OCI-LY3 (cell line): Measurements from ENCODE around the gene SESTD1.
"Not testable (repeated sequence)": the region's sequence is repeated elsewhere in the genome, so short reads cannot be mapped to it uniquely, and the experiment has no call there.

Experiments
- H2AFZ ChIP-seq: fragments of 200-600, 300-600 bp; shearing (Covaris generic); 2 replicates; pipeline ENCODE4 v1.6.0; 2014; ENCODE audit warnings: antibody characterized with exemption, low read depth, low read length
- H3K27ac ChIP-seq: fragments of 200-600, 300-600 bp; sonication (generic); 2 replicates; pipeline ENCODE4 v1.5.1; 2014; ENCODE audit warnings: mild to moderate bottlenecking, low read length, moderate library complexity, mixed read lengths
- H3K27me3 ChIP-seq: fragments of 200-600, 300-600 bp; sonication (generic); 2 replicates; pipeline ENCODE4 v1.6.1; 2014; ENCODE audit warnings: low read depth, low read length, mixed read lengths
- H3K36me3 ChIP-seq: fragments of 200-600, 300-600 bp; sonication (generic); replicated peaks from 2 replicates; pipeline ENCODE3; 2014; ENCODE audit warnings: low read depth, low read length, mixed read lengths
- H3K4me1 ChIP-seq: fragments of 300-600, 200-600 bp; sonication (generic); 2 replicates; pipeline ENCODE4 v1.6.1; 2014; ENCODE audit warnings: low read length, mixed read lengths
- H3K4me2 ChIP-seq: fragments of 200-600, 300-600 bp; sonication (generic); 2 replicates; pipeline ENCODE4 v1.6.1; 2014; ENCODE audit warnings: low read length, mixed read lengths
- H3K4me3 ChIP-seq: fragments of 300-600, 200-600 bp; sonication (generic); 2 replicates; pipeline ENCODE4 v1.5.1; 2014; ENCODE audit warnings: antibody characterized with exemption, mild to moderate bottlenecking, low read length, moderate library complexity
- H3K79me2 ChIP-seq: fragments of 300-600, 200-600 bp; shearing (Covaris generic); 2 replicates; pipeline ENCODE4 v1.6.1; 2014; ENCODE audit warnings: mild to moderate bottlenecking, low read length, mixed read lengths
- H3K9ac ChIP-seq: fragments of 300-600, 200-600 bp; shearing (Covaris generic); 2 replicates; pipeline ENCODE4 v1.6.0; 2014; ENCODE audit warnings: mild to moderate bottlenecking, low read length, moderate library complexity
- H3K9me3 ChIP-seq: fragments of 200-600, 300-600 bp; shearing (Covaris generic); 2 replicates; pipeline ENCODE4 v1.6.1; 2014; ENCODE audit warnings: low read length, mixed read lengths; ENCODE audit not compliant: insufficient read depth
- H4K20me1 ChIP-seq: fragments of 200-600, 300-600 bp; sonication (generic); 2 replicates; pipeline ENCODE4 v1.6.1; 2016; ENCODE audit warnings: low read length, mixed read lengths; ENCODE audit not compliant: insufficient read depth
- EZH2phosphoT487 ChIP-seq: fragments of 200-600 bp; shearing (Covaris generic); IDR thresholded peaks from 2 replicates; pipeline ENCODE4 v1.6.1; 2018; ENCODE audit warnings: antibody characterized with exemption, mixed run types, low read depth
- TF ChIP-seq, protein P1 (sequence below): fragments of 200-600, 300-600 bp; sonication (generic); IDR thresholded peaks from 2 replicates; pipeline ENCODE4 v1.5.1; 2014; ENCODE audit warnings: antibody characterized with exemption, low read length, low read depth

The SESTD1 gene

DNA sequence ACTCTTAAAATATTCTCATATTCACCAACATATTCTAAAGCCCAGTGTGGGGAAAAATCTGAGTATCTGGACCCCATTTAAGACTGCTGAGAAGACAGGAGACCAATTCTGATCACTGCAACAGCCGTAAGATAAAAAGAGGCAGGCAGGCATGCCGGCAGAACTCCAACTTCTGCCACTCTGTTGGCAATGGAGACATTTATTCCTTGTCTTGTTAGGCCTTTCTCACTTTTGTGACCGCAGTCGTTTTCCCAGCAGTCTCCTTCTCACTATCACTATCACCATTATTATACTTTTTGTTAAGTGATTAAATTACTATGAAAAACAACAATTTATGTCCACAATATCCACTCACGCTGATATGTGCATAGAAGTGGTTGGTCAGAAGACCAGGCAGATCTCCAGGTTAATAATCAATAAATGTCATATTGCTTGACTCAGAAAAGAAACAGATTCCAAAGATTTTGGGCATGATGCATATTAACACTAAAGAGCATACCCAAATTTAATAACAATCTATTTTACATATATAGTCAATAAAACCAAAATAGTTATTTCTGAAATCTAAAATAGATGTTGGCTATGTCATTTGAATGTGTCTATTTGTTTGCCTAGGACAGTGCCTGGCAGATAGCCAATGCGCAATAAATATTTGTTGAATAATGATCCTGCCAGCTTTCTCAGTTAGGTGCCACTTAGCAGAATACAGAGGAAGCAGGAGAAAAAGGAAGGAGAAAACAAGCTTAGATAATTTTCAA lies 38.2 kb downstream of the SESTD1 start:
- Histone ChIP-seq H3K27me3 (no peaks in the 10 kb centered on the region), H3K79me2 (no peaks in the 10 kb centered on the region), H3K4me2 (no peak overlapping the region), H3K9me3 (no peaks in the 10 kb centered on the region), H3K27ac (no peak overlapping the region), H3K9ac (no peak overlapping the region), H3K4me3 (no peak overlapping the region), H3K36me3 (no peaks in the 10 kb centered on the region), H4K20me1 (no peaks in the 10 kb centered on the region), H3K4me1 (no peaks in the 10 kb centered on the region), H2AFZ (no peak overlapping the region)
- TF ChIP-seq EZH2phosphoT487, result no peak
- TF ChIP-seq, protein P1, sequence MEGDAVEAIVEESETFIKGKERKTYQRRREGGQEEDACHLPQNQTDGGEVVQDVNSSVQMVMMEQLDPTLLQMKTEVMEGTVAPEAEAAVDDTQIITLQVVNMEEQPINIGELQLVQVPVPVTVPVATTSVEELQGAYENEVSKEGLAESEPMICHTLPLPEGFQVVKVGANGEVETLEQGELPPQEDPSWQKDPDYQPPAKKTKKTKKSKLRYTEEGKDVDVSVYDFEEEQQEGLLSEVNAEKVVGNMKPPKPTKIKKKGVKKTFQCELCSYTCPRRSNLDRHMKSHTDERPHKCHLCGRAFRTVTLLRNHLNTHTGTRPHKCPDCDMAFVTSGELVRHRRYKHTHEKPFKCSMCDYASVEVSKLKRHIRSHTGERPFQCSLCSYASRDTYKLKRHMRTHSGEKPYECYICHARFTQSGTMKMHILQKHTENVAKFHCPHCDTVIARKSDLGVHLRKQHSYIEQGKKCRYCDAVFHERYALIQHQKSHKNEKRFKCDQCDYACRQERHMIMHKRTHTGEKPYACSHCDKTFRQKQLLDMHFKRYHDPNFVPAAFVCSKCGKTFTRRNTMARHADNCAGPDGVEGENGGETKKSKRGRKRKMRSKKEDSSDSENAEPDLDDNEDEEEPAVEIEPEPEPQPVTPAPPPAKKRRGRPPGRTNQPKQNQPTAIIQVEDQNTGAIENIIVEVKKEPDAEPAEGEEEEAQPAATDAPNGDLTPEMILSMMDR, result no peak

GRCh38 chr2:179224361-179224760 lies 40.3 kb downstream of the SESTD1 start:
- H3K4me3 ChIP-seq, result no peak overlapping the region
- H2AFZ ChIP-seq, result no peak overlapping the region
- H3K9me3 ChIP-seq, result no peaks in the 10 kb centered on the region
- TF ChIP-seq EZH2phosphoT487, result no peak
- TF ChIP-seq, protein P1, result no peak
- H3K4me1 ChIP-seq, result no peaks in the 10 kb centered on the region
- H3K9ac ChIP-seq, result no peak overlapping the region
- no peaks in the 10 kb centered on the region; the same call in 1 of the 2 replicates for H4K20me1 ChIP-seq
- H3K27me3 ChIP-seq, result no peaks in the 10 kb centered on the region
- H3K27ac ChIP-seq, result no peak overlapping the region
- no peak overlapping the region for H3K4me2 ChIP-seq
- H3K36me3 ChIP-seq, result no peaks in the 10 kb centered on the region
- H3K79me2 ChIP-seq, result 0 out of 2 replicates have a peak, but pooled peaks cover 3% of the 10 kb centered on the region

GRCh38 chr2:179222076-179222475 lies 42.6 kb downstream of the SESTD1 start:
- Histone ChIP-seq H4K20me1 (no peaks in the 10 kb centered on the region; the same call in 1 of the 2 replicates), H3K4me2 (no peak overlapping the region), H3K9ac (no peak overlapping the region), H3K79me2 (0 out of 2 replicates have a peak, but pooled peaks cover 3% of the 10 kb centered on the region), H2AFZ (no peak overlapping the region), H3K4me1 (no peaks in the 10 kb centered on the region), H3K27ac (no peak overlapping the region), H3K4me3 (no peak overlapping the region), H3K27me3 (no peaks in the 10 kb centered on the region), H3K9me3 (no peaks in the 10 kb centered on the region), H3K36me3 (no peaks in the 10 kb centered on the region)
- no peak for TF ChIP-seq EZH2phosphoT487
- TF ChIP-seq, protein P1, result no peak

GRCh38 chr2:179218848-179219594 lies 45.6 kb downstream of the SESTD1 start:
- H3K27ac ChIP-seq, result no peak overlapping the region
- no peaks in the 10 kb centered on the region for H3K27me3 ChIP-seq
- H3K4me2 ChIP-seq, result no peak overlapping the region
- H2AFZ ChIP-seq, result no peak overlapping the region
- H3K9ac ChIP-seq, result no peak overlapping the region
- no peaks in the 10 kb centered on the region for H3K36me3 ChIP-seq
- 0 out of 2 replicates have a peak, but pooled peaks cover 3% of the 10 kb centered on the region for H3K79me2 ChIP-seq
- H3K9me3 ChIP-seq, result no peaks in the 10 kb centered on the region
- no peaks in the 10 kb centered on the region; the same call in 1 of the 2 replicates for H4K20me1 ChIP-seq
- no peak overlapping the region for H3K4me3 ChIP-seq
- TF ChIP-seq, protein P1, result peak; percentile 94
- TF ChIP-seq EZH2phosphoT487, result no peak
- H3K4me1 ChIP-seq, result no peaks in the 10 kb centered on the region

DNA sequence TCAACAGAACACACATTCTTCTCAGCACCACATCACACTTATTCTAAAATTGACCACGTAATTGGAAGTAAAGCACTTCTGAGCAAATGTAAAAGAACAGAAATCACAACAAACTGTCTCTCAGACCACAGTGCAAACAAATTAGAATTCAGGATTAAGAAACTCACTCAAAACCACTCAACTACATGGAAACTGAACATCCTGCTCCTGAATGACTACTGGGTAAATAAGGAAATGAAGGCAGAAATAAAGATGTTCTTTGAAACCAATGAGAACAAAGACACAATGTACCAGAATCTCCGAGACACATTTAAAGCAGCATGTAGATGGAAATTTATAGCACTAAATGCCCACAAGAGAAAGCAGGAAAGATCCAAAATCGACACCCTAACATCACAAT lies 50.0 kb downstream of the SESTD1 start:
- not testable (repeated sequence) for H3K9ac ChIP-seq, H3K27ac ChIP-seq, H3K79me2 ChIP-seq, H3K36me3 ChIP-seq, H3K4me2 ChIP-seq, H4K20me1 ChIP-seq, H3K4me3 ChIP-seq, H2AFZ ChIP-seq, H3K9me3 ChIP-seq, H3K4me1 ChIP-seq, H3K27me3 ChIP-seq
